SK-N-SH (cell line): ENCODE results near the gene NACC1. TPM values are rescaled to one million over a fixed set of nuclear protein-coding genes. Genes with fewer than 3 reads are reported as not detected.

ENCODE experiments used
- CTCF ChIA-PET: fragments of 300-600, 350-600 bp; formaldehyde crosslinking; extraction: SDS; loops from one replicate; lab custom pipeline; 2021; lab: Yijun Ruan, JAX
- POLR2A ChIA-PET: fragments of 350-600 bp; sonication (Branson Sonifier 250); formaldehyde crosslinking; extraction: SDS; loops from one replicate; lab custom pipeline; 2020; ENCODE audit warnings: antibody characterized with exemption, inconsistent platforms; lab: Yijun Ruan, JAX
- DNase-seq: peaks from one replicate; pipeline ENCODE4 v3.0.0; 2012
- H2AFZ ChIP-seq: fragments of 200-600 bp; sonication (generic); 2 replicates; pipeline ENCODE4 v1.8.1; 2016; ENCODE audit warnings: antibody characterized with exemption, mild to moderate bottlenecking, low read depth
- H3F3A ChIP-seq: fragments of 200-600 bp; sonication (generic); replicated peaks from 2 replicates; pipeline ENCODE3; 2016; ENCODE audit warnings: antibody characterized with exemption, mild to moderate bottlenecking; ENCODE audit not compliant: insufficient read depth
- H3K27ac ChIP-seq, 2 experiments: fragments of 200-500 bp in 1 of 2; fragments of 200-600 bp in 1 of 2; sonication (Bioruptor generic) in 1 of 2; sonication (generic), shearing (Covaris generic) in 1 of 2; 2 replicates each; pipeline versions ENCODE4 v1.5.1 to v1.6.1; 2014 to 2016; ENCODE audit warnings: low read depth in 2 of 2, inconsistent platforms in 1 of 2, low read length in 1 of 2, mild to moderate bottlenecking in 1 of 2, mixed read lengths in 1 of 2
- H3K27me3 ChIP-seq: fragments of 200-600 bp; sonication (generic), shearing (Covaris generic); 2 replicates; pipeline ENCODE4 v1.6.1; 2016; ENCODE audit warnings: mixed run types; ENCODE audit not compliant: insufficient read depth
- H3K36me3 ChIP-seq, 2 experiments: fragments of 200-500 bp in 1 of 2; fragments of 200-600 bp in 1 of 2; sonication (Bioruptor generic) in 1 of 2; sonication (generic) in 1 of 2; replicated peaks in 1 of 2; 2 replicates each; pipeline versions ENCODE3 to v1.5.1; 2014 to 2016; ENCODE audit warnings: low read length in 1 of 2, mild to moderate bottlenecking in 1 of 2; ENCODE audit not compliant: insufficient read depth in 2 of 2, control insufficient read depth in 1 of 2
- H3K4me1 ChIP-seq, 2 experiments: fragments of 200-500 bp in 1 of 2; fragments of 200-600 bp in 1 of 2; sonication (Bioruptor generic) in 1 of 2; sonication (generic), shearing (Covaris generic) in 1 of 2; 2 replicates each; pipeline versions ENCODE4 v1.5.1 to v1.6.1; 2014 to 2016; ENCODE audit warnings: low read depth in 1 of 2, low read length in 1 of 2, mixed run types in 1 of 2; ENCODE audit not compliant: insufficient read depth in 2 of 2, control insufficient read depth in 1 of 2
- H3K4me2 ChIP-seq: fragments of 200-600 bp; sonication (generic), shearing (Covaris generic); 2 replicates; pipeline ENCODE4 v1.6.1; 2017; ENCODE audit warnings: mixed run types
- H3K4me3 ChIP-seq, 2 experiments: fragments of 200-500 bp in 1 of 2; fragments of 200-600 bp in 1 of 2; sonication (Bioruptor generic) in 1 of 2; sonication (generic), shearing (Covaris generic) in 1 of 2; 2 replicates each; pipeline versions ENCODE4 v1.5.1 to v1.8.1; 2014 to 2016; ENCODE audit warnings: low read depth in 2 of 2, inconsistent platforms in 1 of 2, low read length in 1 of 2, mild to moderate bottlenecking in 1 of 2, mixed read lengths in 1 of 2, moderate library complexity in 1 of 2
- H3K79me2 ChIP-seq: fragments of 200-600 bp; sonication (generic); 2 replicates; pipeline ENCODE4 v1.8.1; 2017; ENCODE audit warnings: mild to moderate bottlenecking; ENCODE audit not compliant: insufficient read depth
- H3K9ac ChIP-seq: fragments of 200-600 bp; sonication (generic); 2 replicates; pipeline ENCODE4 v1.6.1; 2017; ENCODE audit warnings: mixed run types
- H3K9me2 ChIP-seq: fragments of 200-600 bp; sonication (generic); 2 replicates; pipeline ENCODE4 v1.6.1; 2017; ENCODE audit warnings: mixed run types
- H3K9me3 ChIP-seq: fragments of 200-600 bp; sonication (generic); 2 replicates; pipeline ENCODE4 v1.6.1; 2017; ENCODE audit warnings: mixed run types, mild to moderate bottlenecking, moderate library complexity
- H4K20me1 ChIP-seq: fragments of 200-600 bp; sonication (generic); 2 replicates; pipeline ENCODE4 v1.6.1; 2017; ENCODE audit warnings: mild to moderate bottlenecking, mixed run types; ENCODE audit not compliant: insufficient read depth
- CHD2 ChIP-seq: fragments of 150-350 bp; IDR thresholded peaks from 2 replicates; pipeline ENCODE4 v1.6.1; 2018; ENCODE audit warnings: low read length; ENCODE audit not compliant: partially characterized antibody
- CTCF ChIP-seq: fragments of 200-600 bp; sonication (generic); IDR thresholded peaks from 2 replicates; pipeline ENCODE4 v1.6.1; 2017; ENCODE audit warnings: antibody characterized with exemption, mild to moderate bottlenecking, moderate library complexity
- EP300 ChIP-seq, 2 experiments: IDR thresholded peaks; 2 replicates each; pipeline versions ENCODE4 v1.4.0 to v1.6.1; 2012; ENCODE audit warnings: borderline replicate concordance in 1 of 2, low read depth in 1 of 2, low read length in 1 of 2
- GABPA ChIP-seq: IDR thresholded peaks from 2 replicates; pipeline ENCODE4 v1.4.0; 2012; ENCODE audit warnings: low read depth, mild to moderate bottlenecking
- GATA2 ChIP-seq: sonication (generic); formaldehyde crosslinking; IDR thresholded peaks from 2 replicates; pipeline ENCODE4 v1.5.0; 2020; ENCODE audit warnings: mild to moderate bottlenecking, missing genetic modification reagents
- IRF3 ChIP-seq: fragments of 150-350 bp; IDR thresholded peaks from 2 replicates; pipeline ENCODE4 v1.6.1; 2016; ENCODE audit warnings: mild to moderate bottlenecking, low read depth, low read length
- MAX ChIP-seq: IDR thresholded peaks from 2 replicates; pipeline ENCODE4 v1.4.0; 2012; ENCODE audit warnings: low read depth
- MXI1 ChIP-seq: IDR thresholded peaks from 2 replicates; pipeline ENCODE4 v1.6.1; 2012; ENCODE audit warnings: mild to moderate bottlenecking, low read depth, low read length, improper control_type of control experiment
- NRF1 ChIP-seq: IDR thresholded peaks from 2 replicates; pipeline ENCODE4 v1.6.1; 2012; ENCODE audit warnings: low read depth, mild to moderate bottlenecking, low read length
- PBX3 ChIP-seq: IDR thresholded peaks from 2 replicates; pipeline ENCODE4; 2012
- REST ChIP-seq: IDR thresholded peaks from 2 replicates; pipeline ENCODE4 v1.6.1; 2012; ENCODE audit warnings: mild to moderate bottlenecking, low read depth, low read length, moderate library complexity
- RFX5 ChIP-seq: IDR thresholded peaks from 2 replicates; pipeline ENCODE4 v1.6.1; 2012; ENCODE audit warnings: mild to moderate bottlenecking, improper control_type of control experiment, low read length
- SIN3A ChIP-seq: IDR thresholded peaks from 2 replicates; pipeline ENCODE4 v1.6.1; 2012; ENCODE audit warnings: low read depth, mild to moderate bottlenecking, low read length, moderate library complexity, borderline replicate concordance
- TAF1 ChIP-seq: IDR thresholded peaks from 2 replicates; pipeline ENCODE4 v1.6.1; 2012; ENCODE audit warnings: low read depth, mild to moderate bottlenecking, low read length, moderate library complexity, borderline replicate concordance
- USF1 ChIP-seq: IDR thresholded peaks from 2 replicates; pipeline ENCODE4 v1.4.0; 2012; ENCODE audit warnings: low read depth, borderline replicate concordance
- YY1 ChIP-seq: IDR thresholded peaks from 2 replicates; pipeline ENCODE4 v1.4.0; 2012; ENCODE audit warnings: low read depth, mild to moderate bottlenecking
- ZBTB33 ChIP-seq: IDR thresholded peaks from 2 replicates; pipeline ENCODE4 v1.4.0; 2012; ENCODE audit warnings: low read depth, borderline replicate concordance
- WGBS: methylation state at CpG from one replicate; pipeline ENCODE4 v1.1.6; 2017; ENCODE audit warnings: low lambda C conversion rate; 5-methylcytosine and 5-hydroxymethylcytosine counted together
- polyA plus RNA-seq, 3 experiments: library from polyadenylated mRNA; depleted of rRNA; stranded (reverse); fragments of >200 nt; gene quantifications; 2 replicates each; pipeline ENCODE4 v1.2.3, GENCODE V29; 2012

Gene NACC1
- polyA plus RNA-seq, 1 of the 3 experiments (the other 2 are of a cell fraction): 127 TPM

- no peak overlapping the region for H3K4me3 ChIP-seq
- peaks cover 0 to 69% of the 10 kb centered on the region in 2 experiments; a peak in 1 of 4 replicates for H3K4me1 ChIP-seq
- H3K9me3 ChIP-seq: no peaks in the 10 kb centered on the region
- no peaks in the 10 kb centered on the region for H3F3A ChIP-seq
- POLR2A ChIA-PET: no interaction called here
- no peak for DNase-seq
- no peak for TF ChIP-seq GATA2 (CRISPR knock-in tag)
- no peak for TF ChIP-seq TAF1
- no peak for TF ChIP-seq NRF1
- no peak for TF ChIP-seq SIN3A
- TF ChIP-seq PBX3: no peak
- no peak for TF ChIP-seq REST
- no peak for TF ChIP-seq CTCF
- TF ChIP-seq GABPA: no peak
- TF ChIP-seq EP300 (IDR thresholded peaks at IDR 0.05; ENCODE audit: borderline replicate concordance in 1 of 2, low read depth in 1 of 2, low read length in 1 of 2): no peak
- no peak for TF ChIP-seq MAX
- TF ChIP-seq ZBTB33: no peak
- no peak for TF ChIP-seq IRF3
- no peak for TF ChIP-seq USF1
- no peak for TF ChIP-seq CHD2
- no peak for TF ChIP-seq YY1
- TF ChIP-seq MXI1: no peak
- no peak for TF ChIP-seq RFX5
- TF ChIP-seq, all 33 proteins: peak for 0
- H2AFZ ChIP-seq: no peak overlapping the region
- H3K4me2 ChIP-seq: no peak overlapping the region
- 80% methylated on average over 7 of the region's 9 CpGs for whole genome bisulfite sequencing
- H3K9ac ChIP-seq: no peak overlapping the region
- H3K9me2 ChIP-seq: no peaks in the 10 kb centered on the region
- H3K27ac ChIP-seq: peak overlapping the region in 1 of 2 experiments; percentile 54; a peak in 1 of 4 replicates
- H3K79me2 ChIP-seq: peaks cover 8% of the 10 kb centered on the region; the same call in 1 of the 2 replicates
- no peaks in the 10 kb centered on the region for H4K20me1 ChIP-seq
- CTCF ChIA-PET: interaction anchor here (1.1 to 35.2 kb wide), 6 partner anchors 13 to 106 kb away, joined by 3 to 506 read pairs (median 22); partner anchors contain the start of gene DAND5
- H3K36me3 ChIP-seq: peaks cover 0 to 24% of the 10 kb centered on the region in 2 experiments
- no peaks in the 10 kb centered on the region for H3K27me3 ChIP-seq
Measured at GRCh38 chr19:13071444-13072187, 46.4 kb upstream of the NACC1 start.
